Astrocyte of the cerebellum (primary cell): ENCODE measurements around the gene DENND1B.

Experiments used
- DNase-seq: peaks from one replicate; pipeline ENCODE4 v3.0.0-alpha.2; 2011; ENCODE audit warnings: low read depth
- H3K4me3 ChIP-seq: 2 replicates; pipeline ENCODE4 v1.5.1; 2011; ENCODE audit warnings: mild to moderate bottlenecking, low read depth, low read length, moderate library complexity
- in situ Hi-C: cut with HindIII; loops from 2 replicates; pipeline ENCODE4 v1.10.0; 2017; ENCODE audit warnings: low sequenced_read_pairs
- TF ChIP-seq, protein P1 (sequence below): IDR thresholded peaks from 2 replicates; pipeline ENCODE4 v1.5.1; 2012; ENCODE audit warnings: low read length, low read depth, moderate library complexity, mild to moderate bottlenecking; ENCODE audit errors: missing control alignments

Gene DENND1B

DNA sequence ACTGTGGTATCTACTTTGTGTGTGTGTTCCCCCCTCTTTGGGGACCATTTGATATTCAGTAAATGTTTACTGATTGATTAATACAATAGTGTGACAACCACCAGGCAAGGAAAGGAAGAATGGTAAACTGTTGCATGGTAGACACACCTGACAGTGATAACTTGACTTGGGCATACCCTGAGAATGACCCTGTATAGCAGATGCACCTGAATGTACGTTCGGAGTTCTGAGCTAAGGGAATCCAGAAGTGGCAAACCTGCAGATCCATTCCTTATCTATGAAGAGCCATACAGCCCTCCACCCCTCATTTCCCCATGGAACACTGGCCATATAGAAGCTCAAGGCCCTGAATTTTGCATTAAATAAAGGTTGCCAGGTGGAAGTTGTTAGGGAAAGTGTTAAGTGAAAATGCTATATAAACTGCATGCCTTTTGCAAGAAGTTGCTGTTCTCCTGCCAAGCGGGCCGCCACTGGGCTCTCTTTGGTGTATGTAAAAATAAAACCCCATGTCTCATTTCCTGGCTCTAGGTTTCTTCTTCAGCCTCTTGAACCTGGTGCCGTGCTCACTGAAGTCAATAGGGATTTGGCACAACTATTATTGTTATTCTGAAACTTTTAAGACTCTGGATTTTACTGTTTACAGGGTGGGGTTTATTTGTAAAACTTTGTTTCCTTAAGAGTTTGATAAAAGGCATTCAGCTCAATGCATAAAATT, 32.6 kb upstream of the DENND1B start:
- H3K4me3 ChIP-seq = no peak overlapping the region
- no peak for DNase-seq
- TF ChIP-seq, protein P1, sequence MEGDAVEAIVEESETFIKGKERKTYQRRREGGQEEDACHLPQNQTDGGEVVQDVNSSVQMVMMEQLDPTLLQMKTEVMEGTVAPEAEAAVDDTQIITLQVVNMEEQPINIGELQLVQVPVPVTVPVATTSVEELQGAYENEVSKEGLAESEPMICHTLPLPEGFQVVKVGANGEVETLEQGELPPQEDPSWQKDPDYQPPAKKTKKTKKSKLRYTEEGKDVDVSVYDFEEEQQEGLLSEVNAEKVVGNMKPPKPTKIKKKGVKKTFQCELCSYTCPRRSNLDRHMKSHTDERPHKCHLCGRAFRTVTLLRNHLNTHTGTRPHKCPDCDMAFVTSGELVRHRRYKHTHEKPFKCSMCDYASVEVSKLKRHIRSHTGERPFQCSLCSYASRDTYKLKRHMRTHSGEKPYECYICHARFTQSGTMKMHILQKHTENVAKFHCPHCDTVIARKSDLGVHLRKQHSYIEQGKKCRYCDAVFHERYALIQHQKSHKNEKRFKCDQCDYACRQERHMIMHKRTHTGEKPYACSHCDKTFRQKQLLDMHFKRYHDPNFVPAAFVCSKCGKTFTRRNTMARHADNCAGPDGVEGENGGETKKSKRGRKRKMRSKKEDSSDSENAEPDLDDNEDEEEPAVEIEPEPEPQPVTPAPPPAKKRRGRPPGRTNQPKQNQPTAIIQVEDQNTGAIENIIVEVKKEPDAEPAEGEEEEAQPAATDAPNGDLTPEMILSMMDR = no peak
- in situ Hi-C loops = no loop called here

DNA sequence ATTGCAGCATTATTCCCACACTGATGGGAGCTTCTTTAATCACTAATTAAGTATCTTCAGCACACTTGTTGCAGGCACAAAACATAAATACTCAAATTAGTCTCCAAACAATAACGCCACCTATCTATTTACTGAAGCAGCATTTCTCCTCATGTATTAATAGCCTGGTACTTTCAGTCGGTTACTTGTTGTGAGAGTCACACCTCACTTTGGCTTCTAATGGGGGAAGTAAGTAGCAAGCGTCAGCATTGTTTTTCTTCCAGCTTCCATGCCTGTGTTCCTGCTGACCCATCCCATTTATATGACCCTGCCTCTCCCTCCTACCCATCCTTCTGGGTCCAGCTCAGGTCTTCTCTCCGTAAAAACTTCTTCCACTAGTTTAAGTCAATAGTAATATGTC, 31.9 kb upstream of the DENND1B start:
- TF ChIP-seq, protein P1 = no peak
- DNase-seq = no peak
- in situ Hi-C loops = no loop called here
- no peak overlapping the region for H3K4me3 ChIP-seq

DNA sequence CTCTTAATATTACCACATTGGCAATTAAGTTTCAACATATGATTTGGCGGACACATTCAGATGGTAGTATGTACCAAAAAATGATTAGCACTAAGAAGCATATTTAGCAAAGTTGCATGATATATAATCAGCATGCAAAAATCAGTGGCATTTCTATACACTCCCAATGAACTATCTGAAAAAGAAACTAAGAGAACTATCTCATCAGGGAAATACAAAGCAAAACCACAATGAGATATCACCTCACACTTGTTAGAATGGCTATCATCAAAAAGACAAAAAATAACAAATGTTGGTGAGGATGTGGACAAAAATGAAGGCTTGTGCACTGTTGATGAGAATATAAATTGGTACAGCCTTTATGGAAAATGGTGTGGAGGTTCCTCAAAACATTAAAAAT, 31.4 kb upstream of the DENND1B start:
- DNase-seq = no peak
- no peak overlapping the region for H3K4me3 ChIP-seq
- TF ChIP-seq, protein P1 = no peak
- in situ Hi-C loops = no loop called here

DNA sequence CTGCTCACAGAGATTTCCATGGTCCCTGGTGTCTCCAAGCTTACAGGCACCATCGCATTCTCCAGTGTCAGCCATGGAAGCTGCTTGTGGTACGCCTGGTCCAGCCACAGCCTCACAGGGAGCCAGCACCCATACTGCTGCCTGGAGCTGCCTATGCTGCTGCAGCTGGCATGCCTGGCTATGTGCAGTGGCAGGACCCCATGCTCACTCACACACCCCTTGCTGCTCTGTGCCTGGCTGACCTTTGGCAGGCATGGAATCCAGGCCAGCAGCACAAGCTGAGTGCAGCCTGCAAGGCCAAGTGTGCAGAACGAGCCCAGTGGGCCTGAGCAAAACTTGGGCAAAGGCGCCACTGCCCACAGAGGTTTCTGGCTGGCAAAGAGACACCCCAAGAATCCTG, 26.4 kb upstream of the DENND1B start:
- TF ChIP-seq, protein P1 = no peak
- in situ Hi-C loops = no loop called here
- DNase-seq = no peak
- no peak overlapping the region for H3K4me3 ChIP-seq

DNA sequence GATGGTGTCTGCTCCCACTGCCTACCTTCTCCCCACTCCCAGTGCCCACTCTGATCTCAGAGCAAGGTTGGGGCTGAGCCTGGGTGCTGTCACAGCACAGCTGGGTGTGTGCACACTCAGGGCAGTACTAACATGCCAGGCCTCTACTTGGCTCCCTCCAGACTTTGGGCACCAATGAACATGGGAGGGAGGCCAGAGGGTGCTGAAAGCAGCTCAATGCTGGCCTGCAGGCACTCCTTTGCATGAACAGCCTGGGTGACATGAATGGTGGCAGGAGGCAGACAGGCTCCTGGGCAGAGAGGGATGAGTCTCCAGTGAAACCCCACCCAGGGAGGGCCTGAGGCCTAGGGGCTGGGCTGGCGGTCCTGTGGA, 25.8 kb upstream of the DENND1B start:
- no peak for DNase-seq
- H3K4me3 ChIP-seq = no peak overlapping the region
- TF ChIP-seq, protein P1 = no peak
- in situ Hi-C loops = no loop called here

DNA sequence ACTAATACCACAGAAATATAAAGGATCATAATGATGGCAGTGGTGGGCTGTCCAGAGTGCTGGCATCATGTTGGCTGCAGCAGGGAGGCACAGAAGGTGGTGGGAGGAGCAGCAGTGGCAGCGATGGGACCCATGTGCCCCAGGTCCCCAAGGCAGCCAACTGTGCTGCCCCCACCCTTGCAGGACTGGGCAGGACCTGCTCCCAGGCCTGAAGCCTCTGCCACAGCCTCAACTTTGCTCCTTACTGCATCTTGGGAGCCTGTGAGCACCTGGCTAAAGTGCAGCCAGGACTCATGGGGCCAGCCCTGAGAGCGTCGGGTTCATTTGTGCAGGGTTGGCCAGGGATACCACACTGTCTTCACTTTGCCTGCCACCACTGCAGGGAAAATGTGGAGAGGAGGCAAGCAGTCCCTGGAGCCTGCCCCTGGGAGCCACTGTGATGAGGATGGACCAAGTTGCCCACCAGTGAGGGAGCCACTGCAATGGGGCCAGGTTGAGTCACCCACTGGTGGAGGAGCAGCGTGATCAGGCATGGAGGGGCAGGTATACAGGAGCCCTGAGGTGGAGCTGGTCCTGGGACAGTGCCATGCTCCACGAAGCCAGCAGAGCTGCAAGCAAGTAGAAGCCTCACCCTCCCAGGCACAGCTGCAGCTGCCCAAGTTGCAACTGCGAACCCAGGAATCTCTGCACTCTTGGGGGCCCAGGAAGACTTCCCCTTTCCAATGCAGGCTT, 25.3 kb upstream of the DENND1B start:
- TF ChIP-seq, protein P1 = no peak
- in situ Hi-C loops = no loop called here

More for the DNA sequence above, 25.3 kb upstream of the DENND1B start:
- DNase-seq = no peak
- no peak overlapping the region for H3K4me3 ChIP-seq
